Panc1 (cell line): ENCODE results near the gene IGSF5.

Experiments used
- CTCF ChIP-seq: fragments of 450-650 bp; IDR thresholded peaks from 2 replicates; pipeline ENCODE4 v1.5.1; 2017; ENCODE audit warnings: mild to moderate bottlenecking
- POLR2AphosphoS5 ChIP-seq: IDR thresholded peaks from 2 replicates; pipeline ENCODE4 v1.6.1; 2012; ENCODE audit warnings: mild to moderate bottlenecking, low read depth, low read length, moderate library complexity

GRCh38 chr21:39851002-39851618, 106.1 kb downstream of the IGSF5 start:
- TF ChIP-seq CTCF (no peak), POLR2AphosphoS5 (no peak)
